Jurkat, Clone E6-1 (cell line): ENCODE measurements around the gene DESI1.
"Not testable (repeated sequence)": the region's sequence is repeated elsewhere in the genome, so short reads cannot be mapped to it uniquely, and the experiment has no call there.

Source experiments
- DNase-seq: peaks from one replicate; pipeline ENCODE4 v3.0.0-alpha.2; 2011; ENCODE audit warnings: low read depth, low spot score
- H3K4me3 ChIP-seq: 2 replicates; pipeline ENCODE4 v1.5.1; 2011; ENCODE audit warnings: mild to moderate bottlenecking, low read length, control low read depth, moderate library complexity

The DESI1 gene

DNA sequence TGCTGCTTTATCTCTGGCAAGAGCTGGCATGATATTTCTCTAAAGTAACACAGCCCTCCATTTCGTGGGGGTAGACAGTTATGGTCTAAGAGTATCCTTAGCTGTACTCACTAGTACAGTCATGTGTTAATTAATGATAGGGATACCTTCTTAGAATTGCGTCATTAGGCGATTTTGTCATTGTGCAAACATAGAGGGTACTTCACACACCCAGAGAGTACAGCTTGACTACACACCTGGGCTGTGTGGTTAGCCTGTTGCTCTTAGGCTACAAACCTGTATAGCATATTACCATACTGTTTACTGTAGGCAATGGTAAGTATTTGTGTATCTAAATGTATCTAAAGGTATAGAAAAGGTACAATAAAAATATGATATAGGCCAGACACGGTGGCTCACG is 17.3 kb upstream of the DESI1 start:
- H3K4me3 ChIP-seq: no peak overlapping the region

DNA sequence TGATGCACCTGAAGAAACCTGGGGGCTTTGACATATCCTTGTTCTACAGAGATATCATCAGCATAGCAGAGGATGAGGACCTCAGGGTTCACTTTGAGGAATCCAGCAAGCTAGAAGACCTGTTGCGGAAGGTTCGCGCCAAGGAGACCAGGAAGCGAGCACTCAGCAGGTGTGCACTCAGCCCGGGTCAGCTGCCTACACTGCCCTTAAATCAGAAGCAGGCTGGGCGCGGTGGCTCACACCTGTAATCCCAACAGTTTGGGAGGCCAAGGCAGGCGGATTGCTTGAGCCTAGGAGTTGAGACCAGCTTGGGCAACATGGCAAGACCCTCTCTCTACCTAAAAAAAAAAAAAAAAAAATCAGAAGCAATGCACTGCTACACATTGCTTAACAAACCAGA is 16.8 kb upstream of the DESI1 start:
- DNase-seq, H3K4me3 ChIP-seq: not testable (repeated sequence)

More for the DNA sequence above, 17.3 kb upstream of the DESI1 start:
- no peak for DNase-seq

- H3K4me3 ChIP-seq: no peak overlapping the region
- DNase-seq: no peak
Observed at GRCh38 chr22:41636467-41636866, 15.6 kb upstream of the DESI1 start.

- H3K4me3 ChIP-seq, DNase-seq: not testable (repeated sequence)
Observed at GRCh38 chr22:41634610-41635009, 13.8 kb upstream of the DESI1 start.

DNA sequence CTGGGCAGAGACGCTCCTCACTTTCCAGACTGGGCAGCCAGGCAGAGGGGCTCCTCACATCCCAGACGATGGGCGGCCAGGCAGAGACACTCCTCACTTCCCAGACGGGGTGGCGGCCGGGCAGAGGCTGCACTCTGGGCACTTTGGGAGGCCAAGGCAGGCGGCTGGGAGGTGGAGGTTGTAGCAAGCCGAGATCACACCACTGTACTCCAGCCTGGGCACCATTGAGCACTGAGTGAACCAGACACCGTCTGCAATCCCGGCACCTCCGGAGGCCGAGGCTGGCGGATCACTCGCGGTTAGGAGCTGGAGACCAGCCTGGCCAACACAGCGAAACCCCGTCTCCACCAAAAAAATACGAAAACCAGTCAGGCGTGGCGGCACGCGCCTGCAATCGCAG is 10.8 kb upstream of the DESI1 start:
- not testable (repeated sequence) for DNase-seq, H3K4me3 ChIP-seq

DNA sequence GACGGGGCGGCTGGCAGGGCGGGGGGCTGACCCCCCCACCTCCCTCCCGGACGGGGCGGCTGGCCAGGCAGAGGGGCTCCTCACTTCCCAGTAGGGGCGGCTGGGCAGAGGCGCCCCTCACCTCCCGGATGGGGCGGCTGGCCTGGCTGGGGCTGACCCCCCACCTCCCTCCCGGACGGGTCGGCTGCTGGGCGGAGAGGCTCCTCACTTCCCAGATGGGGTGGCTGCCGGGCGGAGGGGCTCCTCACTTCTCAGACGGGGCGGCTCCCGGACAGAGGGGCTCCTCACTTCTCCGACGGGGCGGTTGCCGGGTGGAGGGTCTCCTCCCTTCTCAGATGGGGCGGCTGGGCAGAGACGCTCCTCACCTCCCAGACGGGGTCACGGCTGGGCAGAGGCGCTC is 10.3 kb upstream of the DESI1 start:
- H3K4me3 ChIP-seq, DNase-seq: not testable (repeated sequence)

DNA sequence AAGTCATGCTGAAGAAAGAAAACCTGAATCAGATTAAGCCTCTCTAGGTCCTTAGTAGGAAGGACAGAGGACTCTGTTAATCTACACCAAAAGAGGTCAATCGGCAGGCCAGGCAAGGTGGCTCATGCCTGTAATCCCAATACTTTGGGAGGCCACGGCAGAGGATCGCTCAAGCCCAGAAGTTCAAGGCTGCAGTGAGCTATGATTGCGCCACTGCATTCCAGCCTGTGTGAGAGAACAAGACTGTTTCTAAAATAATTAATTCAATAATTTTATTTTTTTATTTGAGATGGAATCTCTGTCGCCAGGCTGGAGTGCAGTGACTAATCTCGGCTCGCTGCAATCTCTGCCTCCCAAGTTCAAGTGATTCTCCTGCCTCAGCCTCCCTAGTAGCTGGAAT is 4.7 kb upstream of the DESI1 start:
- DNase-seq: no peak
- H3K4me3 ChIP-seq: no peak overlapping the region

DNA sequence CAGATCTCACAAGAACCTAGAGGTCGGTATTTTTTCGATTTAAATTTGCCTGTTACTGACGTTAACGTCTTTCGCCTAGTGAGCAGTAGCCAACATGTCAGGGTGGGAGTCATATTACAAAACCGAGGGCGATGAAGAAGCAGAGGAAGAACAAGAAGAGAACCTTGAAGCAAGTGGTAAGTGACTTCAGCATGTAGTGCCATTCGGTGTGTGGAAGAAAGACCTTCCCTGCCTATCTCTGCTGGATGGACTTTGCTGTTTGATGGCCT is 1.0 kb upstream of the DESI1 start:
- peak overlapping the region; percentile 96 for H3K4me3 ChIP-seq
- DNase-seq: no peak

DNA sequence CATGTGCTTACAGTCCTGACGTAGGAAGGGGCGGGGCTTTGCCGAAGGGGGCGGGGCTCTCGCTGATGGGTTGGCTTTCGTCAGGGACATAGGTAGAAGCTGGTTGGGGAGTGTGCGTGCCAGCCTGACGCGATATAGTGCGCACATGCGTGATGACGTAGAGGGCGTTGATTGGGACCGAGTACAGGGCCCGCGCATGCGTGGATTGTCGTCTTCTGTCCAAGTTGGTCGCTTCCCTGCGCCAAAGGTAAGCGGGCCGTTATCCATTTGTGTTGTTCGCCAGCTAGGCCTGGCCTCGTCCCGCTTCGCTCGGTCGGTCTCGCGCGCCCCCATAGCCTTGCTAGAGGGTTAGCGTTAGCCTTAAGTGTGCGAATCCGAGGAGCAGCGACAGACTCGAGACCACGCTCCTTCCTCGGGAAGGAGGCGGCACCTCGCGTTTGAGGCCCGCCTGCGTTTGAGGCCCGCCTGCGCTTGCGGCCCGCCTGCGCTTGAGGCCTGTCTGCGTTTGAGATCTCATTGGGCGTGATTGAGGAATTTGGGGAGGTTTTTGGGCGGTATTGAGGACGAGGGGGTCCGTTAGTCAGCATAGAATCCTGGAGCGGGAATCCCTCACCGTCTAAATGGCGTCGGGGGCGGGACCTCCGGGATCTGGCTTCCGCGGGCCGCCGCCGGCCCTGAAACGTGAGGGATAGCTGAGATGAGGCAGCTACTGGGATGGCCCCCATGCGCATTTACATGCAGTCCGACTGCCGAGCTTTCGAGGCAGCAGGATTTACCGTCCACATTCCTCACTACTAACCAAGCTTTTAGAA is 462 bp upstream of the DESI1 start, which contains the start of gene XRCC6:
XRCC6 (plus strand) TSS at position 197 of the 812 bp plus-strand sequence. CDS start 710 bp downstream, outside the sequence.
- DNase-seq: peak; percentile 100
- H3K4me3 ChIP-seq: peak within 1 kb of the TSS; percentile 96

DNA sequence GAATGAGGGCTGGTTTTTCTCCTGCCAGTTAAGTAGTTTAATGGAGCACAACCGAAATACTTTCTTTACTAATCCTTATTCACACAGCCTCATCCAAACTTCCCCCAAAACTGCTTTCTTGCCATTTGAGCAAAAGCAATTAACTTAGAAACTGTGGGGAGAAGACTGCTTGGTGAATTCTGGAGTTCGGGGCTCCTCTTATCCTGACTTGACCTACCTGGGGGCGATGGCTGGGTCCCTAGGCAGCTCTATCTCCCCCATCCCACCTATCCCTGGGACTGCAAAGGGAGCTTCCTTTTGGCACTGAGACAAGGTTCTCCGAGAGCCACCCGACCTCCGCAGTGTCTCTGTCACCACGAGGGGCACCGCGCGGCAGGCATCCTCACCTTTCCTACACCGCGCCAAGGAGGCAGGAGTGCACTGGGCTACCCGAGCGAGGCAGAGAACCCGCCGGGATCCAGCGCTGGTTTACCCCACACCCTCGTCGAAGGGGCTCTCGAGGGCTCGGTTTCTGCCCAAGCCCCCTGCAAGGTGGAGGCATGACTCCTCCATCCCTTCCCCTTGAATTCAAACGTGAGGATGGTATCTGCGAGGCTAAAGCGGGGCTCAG is 759 bp downstream of the DESI1 start:
- peak; percentile 11 for DNase-seq

DNA sequence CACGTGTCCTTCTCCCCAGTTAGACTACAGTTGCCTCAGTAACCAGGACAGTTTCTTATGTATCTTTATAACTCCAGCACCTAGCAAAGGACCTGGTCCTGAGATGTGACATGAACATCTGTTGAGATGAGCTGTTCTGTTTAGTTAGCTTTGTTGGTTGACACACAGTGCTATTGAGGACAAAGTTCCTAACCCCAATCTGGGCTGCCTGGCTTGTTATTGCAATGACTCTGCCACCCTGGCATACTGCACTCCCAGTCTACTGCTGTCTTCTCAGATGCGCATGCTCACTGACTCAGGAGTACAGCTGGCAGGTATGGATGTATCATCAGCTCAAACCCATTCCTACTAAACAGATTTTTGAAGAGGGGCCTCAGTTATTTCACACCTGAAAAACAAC is 7.4 kb downstream of the DESI1 start:
- DNase-seq: no peak
- no peak overlapping the region for H3K4me3 ChIP-seq

More for the DNA sequence above, 759 bp downstream of the DESI1 start:
- peak overlapping the region; percentile 96 for H3K4me3 ChIP-seq

DNA sequence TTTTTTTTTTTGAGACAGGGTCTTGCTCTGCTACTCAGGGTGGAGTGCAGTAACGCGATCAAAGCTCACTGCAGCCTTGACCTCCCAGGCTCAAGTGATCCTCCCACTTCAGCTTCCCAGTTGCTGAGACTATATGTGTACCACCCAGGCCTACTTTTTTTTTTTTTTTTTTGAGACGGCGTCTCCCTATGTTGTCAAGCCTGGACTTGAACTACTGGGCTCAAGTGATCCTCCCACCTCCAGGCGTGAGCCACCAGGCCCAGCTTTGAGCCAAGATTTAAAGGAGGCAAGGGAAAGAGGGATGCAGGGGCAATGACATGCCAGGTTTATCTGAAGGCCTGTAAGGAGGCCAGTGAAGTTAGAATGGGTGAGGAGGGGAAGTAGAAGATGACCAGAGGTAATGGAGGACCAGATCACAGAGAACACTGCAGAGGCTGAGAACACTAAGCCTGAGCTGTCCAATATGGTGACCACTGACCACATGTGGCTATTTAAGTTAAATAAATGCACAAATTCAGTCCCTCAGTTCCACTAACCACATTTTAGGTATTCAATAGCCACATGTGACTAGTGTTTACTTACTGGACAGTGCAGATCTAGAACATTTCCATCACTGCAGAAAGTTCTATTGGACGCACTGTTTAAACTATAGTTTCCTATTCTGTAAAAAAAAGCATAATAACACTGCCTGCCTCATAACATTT is 8.1 kb downstream of the DESI1 start:
- no peak overlapping the region for H3K4me3 ChIP-seq
- no peak for DNase-seq

- no peak for DNase-seq
- H3K4me3 ChIP-seq: no peak overlapping the region
Observed at GRCh38 chr22:41608386-41608785, 12.5 kb downstream of the DESI1 start.

DNA sequence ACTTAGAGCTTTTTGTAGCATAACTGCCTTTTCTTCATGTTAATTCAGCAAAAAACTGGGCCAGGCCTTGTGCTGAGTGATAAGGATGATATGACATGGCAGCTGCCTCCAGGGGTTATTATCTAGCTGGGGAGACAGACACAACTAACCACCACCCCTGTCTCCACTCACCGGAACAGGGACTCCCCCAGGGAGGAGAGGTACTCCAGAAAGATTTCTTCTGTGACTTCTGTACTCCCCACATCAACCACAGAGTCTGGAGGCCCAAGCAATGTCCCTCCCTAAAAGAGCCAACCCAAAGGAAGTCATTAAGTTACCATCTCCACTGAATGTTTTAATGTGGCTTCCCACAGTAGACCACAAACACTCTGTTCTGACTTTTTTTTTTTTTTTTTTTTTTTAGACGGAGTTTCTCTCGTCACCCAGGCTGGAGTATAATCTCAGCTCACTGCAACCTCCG is 16.9 kb downstream of the DESI1 start:
- H3K4me3 ChIP-seq: no peak overlapping the region
- peak; percentile 91 for DNase-seq

DNA sequence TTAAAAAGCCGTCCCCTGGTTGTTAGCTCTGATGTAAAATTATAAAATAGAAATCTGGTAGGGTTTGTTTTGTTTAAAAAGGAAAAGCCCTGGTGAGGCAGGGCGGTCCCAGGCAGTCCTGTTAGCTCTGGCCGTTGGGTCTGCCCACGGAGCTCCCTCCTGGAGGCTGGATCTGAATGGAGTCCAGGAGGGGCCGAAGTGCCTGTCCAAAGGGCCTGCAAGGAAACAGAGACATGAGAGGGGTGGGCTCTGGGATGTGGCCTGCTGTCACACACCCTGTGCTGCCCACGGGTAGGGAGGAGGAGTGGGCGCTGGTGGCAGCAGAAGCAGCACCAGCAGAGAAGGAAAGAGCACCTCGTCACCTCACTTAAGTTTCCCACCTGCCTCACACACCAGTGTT is 19.9 kb downstream of the DESI1 start:
- H3K4me3 ChIP-seq: no peak overlapping the region
- no peak for DNase-seq

DNA sequence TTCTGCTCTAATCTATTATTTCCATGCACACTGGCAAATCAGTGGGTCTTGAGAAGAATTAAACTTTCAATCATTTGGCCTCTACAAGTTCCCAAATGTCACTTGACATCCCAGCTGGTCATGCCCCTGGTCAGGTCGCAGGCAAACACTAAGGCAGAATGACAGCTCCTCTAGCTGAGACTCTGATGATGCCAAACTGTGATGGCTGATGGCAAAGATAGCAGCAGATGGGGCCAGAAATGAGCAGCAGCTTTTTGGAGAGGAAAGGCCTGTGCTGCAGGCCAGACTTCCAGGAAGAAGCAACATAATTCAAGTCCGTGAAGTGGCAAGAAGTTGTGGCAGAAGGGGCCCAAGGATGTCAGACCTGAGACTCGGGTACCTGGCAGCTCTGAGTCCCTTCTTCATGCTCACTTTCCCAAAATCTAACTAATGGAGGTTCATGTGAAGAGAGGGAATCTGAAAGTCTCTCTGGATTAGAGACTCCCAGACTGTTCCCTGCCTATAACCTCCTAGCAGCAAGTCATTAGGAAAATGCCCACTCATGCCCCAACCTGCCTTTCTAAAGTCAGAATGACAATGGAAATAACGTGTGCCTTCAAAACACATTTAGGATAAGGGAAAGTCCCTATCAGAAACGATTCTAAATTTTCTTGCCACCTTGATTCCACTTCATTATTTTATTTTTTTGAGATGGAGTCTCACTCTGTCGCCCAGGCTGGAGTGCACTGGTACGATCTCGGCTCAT is 21.8 kb downstream of the DESI1 start:
- DNase-seq: no peak
- H3K4me3 ChIP-seq: no peak overlapping the region

DNA sequence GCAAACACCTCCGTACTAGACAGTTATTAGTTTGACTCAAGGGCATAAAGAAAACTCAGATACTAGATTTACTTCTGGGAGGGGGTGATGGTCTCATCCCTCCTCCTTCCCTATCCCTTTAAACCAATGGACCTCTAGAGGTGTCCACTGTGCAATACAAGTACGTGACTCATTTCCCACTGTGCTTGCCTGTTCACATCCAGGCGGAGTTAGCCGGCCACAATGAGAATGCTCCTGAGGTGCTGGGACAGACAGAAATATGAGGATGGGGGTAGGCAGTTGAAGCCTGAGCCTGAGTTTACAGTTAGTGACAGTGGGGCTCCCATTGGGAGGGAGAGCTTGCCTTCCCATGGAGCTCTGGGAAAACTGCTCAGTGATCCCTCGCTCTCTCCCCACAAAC is 22.8 kb downstream of the DESI1 start:
- no peak for DNase-seq
- no peak overlapping the region for H3K4me3 ChIP-seq

- H3K4me3 ChIP-seq: no peak overlapping the region
- no peak for DNase-seq
Observed at GRCh38 chr22:41597635-41597953, 23.2 kb downstream of the DESI1 start.

GRCh38 chr22:41596776-41597634 is 23.8 kb downstream of the DESI1 start:
- H3K4me3 ChIP-seq: no peak overlapping the region
- no peak for DNase-seq
